IMR-90 (cell line): ENCODE measurements around the gene KRT7. TPM values are rescaled to one million over a fixed set of nuclear protein-coding genes. Genes with fewer than 3 reads are reported as not detected.

Source experiments
- ATAC-seq: fragments of 200-7000 bp; cut with Tn5 transposase; 2 replicates; pipeline ENCODE4 v1.9.1; 2020; ENCODE audit warnings: low read depth, mild to moderate bottlenecking, moderate library complexity
- BruUV-seq: library from RNA; stranded (reverse); fragments of 400-500 nt; replicated peaks from 2 replicates; lab custom pipeline; 2021; lab: Mats Ljungman, UMichigan
- CTCF ChIA-PET: fragments of 300-600 bp; formaldehyde crosslinking; extraction: SDS; loops from one replicate; lab custom pipeline; 2021; ENCODE audit warnings: antibody characterized with exemption; lab: Yijun Ruan, JAX
- POLR2A ChIA-PET: fragments of 300-600 bp; sonication (Branson Sonifier 250); formaldehyde crosslinking; loops from one replicate; lab custom pipeline; 2022; ENCODE audit warnings: antibody characterized with exemption; ENCODE audit not compliant: unreplicated experiment; lab: Charles Lee
- DNase-seq: peaks from one replicate; pipeline ENCODE4 v3.0.0; 2013
- H2AFZ ChIP-seq: replicated peaks from 2 replicates; pipeline ENCODE3; 2013; ENCODE audit warnings: low read length, mild to moderate bottlenecking; ENCODE audit not compliant: poor library complexity
- H2AK5ac ChIP-seq: 2 replicates; pipeline ENCODE4 v1.6.1; 2013; ENCODE audit warnings: low read depth, low read length, inconsistent platforms
- H2AK9ac ChIP-seq: replicated peaks from 2 replicates; pipeline ENCODE3; 2013; ENCODE audit warnings: mild to moderate bottlenecking, low read depth, low read length, moderate library complexity; ENCODE audit not compliant: poor library complexity
- H2BK120ac ChIP-seq: 2 replicates; pipeline ENCODE4 v1.6.1; 2013; ENCODE audit warnings: low read depth, low read length, inconsistent platforms
- H2BK15ac ChIP-seq: 3 replicates; pipeline ENCODE4 v1.6.1; 2013; ENCODE audit warnings: low read depth, low read length, inconsistent platforms
- H2BK20ac ChIP-seq: 2 replicates; pipeline ENCODE4 v1.6.1; 2013; ENCODE audit warnings: low read depth, mild to moderate bottlenecking, inconsistent platforms, low read length, moderate library complexity
- H2BK5ac ChIP-seq: 2 replicates; pipeline ENCODE4 v1.6.1; 2013; ENCODE audit warnings: mild to moderate bottlenecking, low read depth, low read length, inconsistent platforms; ENCODE audit not compliant: poor library complexity, severe bottlenecking
- H3K14ac ChIP-seq: replicated peaks from 2 replicates; pipeline ENCODE4 v1.6.1; 2013; ENCODE audit warnings: low read depth, low read length, inconsistent platforms
- H3K18ac ChIP-seq: 2 replicates; pipeline ENCODE4 v1.6.1; 2013; ENCODE audit warnings: low read depth, low read length, control low read depth
- H3K23ac ChIP-seq: 2 replicates; pipeline ENCODE4 v1.6.1; 2013; ENCODE audit warnings: low read depth, low read length, inconsistent platforms
- H3K27ac ChIP-seq: 2 replicates; pipeline ENCODE4 v1.5.1; 2013; ENCODE audit warnings: mild to moderate bottlenecking, control low read depth, low read length; ENCODE audit not compliant: insufficient read depth
- H3K27me3 ChIP-seq: 2 replicates; pipeline ENCODE4 v1.6.1; 2013; ENCODE audit warnings: low read length; ENCODE audit not compliant: control insufficient read depth, insufficient read depth
- H3K36me3 ChIP-seq: 2 replicates; pipeline ENCODE4 v1.6.1; 2013; ENCODE audit warnings: low read length, mixed read lengths; ENCODE audit not compliant: control insufficient read depth, insufficient read depth
- H3K4ac ChIP-seq: 2 replicates; pipeline ENCODE4 v1.6.1; 2013; ENCODE audit warnings: low read depth, low read length, inconsistent platforms
- H3K4me1 ChIP-seq: 2 replicates; pipeline ENCODE4 v1.6.1; 2013; ENCODE audit warnings: low read length, mixed read lengths; ENCODE audit not compliant: control insufficient read depth, insufficient read depth
- H3K4me2 ChIP-seq: 2 replicates; pipeline ENCODE4 v1.6.1; 2013; ENCODE audit warnings: low read depth, mild to moderate bottlenecking, control low read depth, low read length, moderate library complexity
- H3K4me3 ChIP-seq: 2 replicates; pipeline ENCODE4 v1.5.1; 2013; ENCODE audit warnings: low read depth, mild to moderate bottlenecking, control low read depth, low read length, moderate library complexity; ENCODE audit not compliant: insufficient read depth
- H3K56ac ChIP-seq: 2 replicates; pipeline ENCODE4 v1.6.1; 2013; ENCODE audit warnings: low read length, inconsistent platforms; ENCODE audit not compliant: insufficient read depth; ENCODE audit errors: extremely low read depth
- H3K79me1 ChIP-seq, 2 experiments: 2 replicates each; pipeline ENCODE4 v1.6.1; 2013; ENCODE audit warnings: low read length in 2 of 2, inconsistent platforms in 1 of 2, low read depth in 1 of 2
- H3K9ac ChIP-seq: 2 replicates; pipeline ENCODE4 v1.6.1; 2013; ENCODE audit warnings: low read depth, low read length, control low read depth
- H3K9me1 ChIP-seq: 2 replicates; pipeline ENCODE4 v1.6.1; 2013; ENCODE audit warnings: low read length, inconsistent platforms; ENCODE audit not compliant: insufficient read depth
- H3K9me3 ChIP-seq: 2 replicates; pipeline ENCODE4 v1.6.1; 2013; ENCODE audit warnings: low read length; ENCODE audit not compliant: control insufficient read depth, insufficient read depth
- H4K20me1 ChIP-seq: 2 replicates; pipeline ENCODE4 v1.6.1; 2013; ENCODE audit warnings: low read length, inconsistent platforms; ENCODE audit not compliant: insufficient read depth
- H4K5ac ChIP-seq: 2 replicates; pipeline ENCODE4 v1.6.1; 2013; ENCODE audit warnings: mild to moderate bottlenecking, low read depth, low read length, control low read depth
- H4K8ac ChIP-seq, 2 experiments: 2 replicates each; pipeline ENCODE4 v1.6.1; 2013; ENCODE audit warnings: low read depth in 2 of 2, low read length in 2 of 2, control low read depth in 1 of 2, inconsistent platforms in 1 of 2
- H4K91ac ChIP-seq: 2 replicates; pipeline ENCODE4 v1.6.1; 2013; ENCODE audit warnings: low read depth, low read length, inconsistent platforms; ENCODE audit not compliant: insufficient read depth
- BHLHE40 ChIP-seq: fragments of 150-350 bp; IDR thresholded peaks from 2 replicates; pipeline ENCODE4 v1.6.1; 2016; ENCODE audit warnings: mild to moderate bottlenecking, low read depth, low read length
- CEBPB ChIP-seq: IDR thresholded peaks from 2 replicates; pipeline ENCODE4 v1.6.1; 2012; ENCODE audit warnings: low read depth, low read length, improper control_type of control experiment
- CHD1 ChIP-seq: IDR thresholded peaks from 2 replicates; pipeline ENCODE4 v1.6.1; 2012; ENCODE audit warnings: low read depth, low read length, improper control_type of control experiment
- FOS ChIP-seq: fragments of 150-350 bp; IDR thresholded peaks from 2 replicates; pipeline ENCODE4 v1.6.1; 2016; ENCODE audit warnings: low read depth, low read length
- MAFK ChIP-seq: IDR thresholded peaks from 2 replicates; pipeline ENCODE4 v1.6.1; 2012; ENCODE audit warnings: low read depth, low read length, improper control_type of control experiment
- MAZ ChIP-seq: IDR thresholded peaks from 2 replicates; pipeline ENCODE4 v1.6.1; 2012; ENCODE audit warnings: low read depth, mild to moderate bottlenecking, low read length, improper control_type of control experiment, moderate library complexity, borderline replicate concordance
- MXI1 ChIP-seq: IDR thresholded peaks from 2 replicates; pipeline ENCODE4 v1.6.1; 2012; ENCODE audit warnings: low read depth, mild to moderate bottlenecking, low read length, moderate library complexity, borderline replicate concordance
- NFE2L2 ChIP-seq: fragments of 150-350 bp; IDR thresholded peaks from 2 replicates; pipeline ENCODE4 v1.6.1; 2016; ENCODE audit warnings: low read depth, mild to moderate bottlenecking, low read length
- RAD21 ChIP-seq: IDR thresholded peaks from 2 replicates; pipeline ENCODE4 v1.6.1; 2012; ENCODE audit warnings: low read length, improper control_type of control experiment
- RCOR1 ChIP-seq: IDR thresholded peaks from 2 replicates; pipeline ENCODE4 v1.6.1; 2012; ENCODE audit warnings: mild to moderate bottlenecking, low read length, improper control_type of control experiment; ENCODE audit not compliant: insufficient replicate concordance
- RFX5 ChIP-seq: IDR thresholded peaks from 2 replicates; pipeline ENCODE4 v1.8.0; 2012; ENCODE audit warnings: low read depth, mild to moderate bottlenecking, low read length, moderate library complexity
- SMC3 ChIP-seq: fragments of 150-350 bp; IDR thresholded peaks from 2 replicates; pipeline ENCODE4 v1.6.1; 2016; ENCODE audit warnings: low read depth, mild to moderate bottlenecking, antibody characterized with exemption, low read length, moderate library complexity
- WGBS, 2 experiments: methylation state at CpG; one replicate each; pipeline versions ENCODE4 v1.1.5 to v1.1.7; 2013; ENCODE audit warnings: missing lambda C conversion rate in 2 of 2; ENCODE audit not compliant: insufficient read length in 1 of 2; ENCODE audit errors: extremely low coverage in 2 of 2; 5-methylcytosine and 5-hydroxymethylcytosine counted together
- dilution Hi-C: fragments of 300-500 bp; cut with HindIII; formaldehyde crosslinking; loops from one replicate; pipeline ENCODE4 v1.14.3; 2018; ENCODE audit warnings: low sequenced_read_pairs; ENCODE audit not compliant: unreplicated experiment
- in situ Hi-C: fragments of 300-500 bp; cut with MboI; formaldehyde crosslinking; loops from 3 replicates; pipeline ENCODE4 v1.14.3; 2019; ENCODE audit warnings: low sequenced_read_pairs, inconsistent platforms, mixed read lengths
- intact Hi-C: fragments of 100-400 bp; cut with micrococcal nuclease; formaldehyde crosslinking; loops from 2 replicates; pipeline ENCODE4 v1.10.0; 2022
- polyA plus RNA-seq, 3 experiments: library from polyadenylated mRNA; depleted of rRNA; stranded (reverse); fragments of >200 nt; gene quantifications; 2 replicates each; pipeline ENCODE4 v1.2.3, GENCODE V29; 2012; ENCODE audit warnings: low replicate concordance in 1 of 3
- total RNA-seq: library from RNA; depleted of rRNA; stranded (reverse); fragments of >200 nt; gene quantifications from 2 replicates; pipeline ENCODE4 v1.2.3, GENCODE V29; 2012
- TF ChIP-seq, protein P1 (sequence below): fragments of 150-350 bp; IDR thresholded peaks from 2 replicates; pipeline ENCODE4 v1.6.1; 2017; ENCODE audit warnings: mild to moderate bottlenecking, antibody characterized with exemption, low read length, low read depth
- TF ChIP-seq, protein P2 (sequence below): fragments of 150-350 bp; IDR thresholded peaks from 2 replicates; pipeline ENCODE4 v1.6.1; 2016; ENCODE audit warnings: low read depth, mild to moderate bottlenecking, low read length, moderate library complexity, borderline replicate concordance

The KRT7 gene
- total and polyA plus RNA-seq, 2 of the 4 experiments (the other 2 are of a cell fraction): 0.54 to 1.7 TPM

DNA sequence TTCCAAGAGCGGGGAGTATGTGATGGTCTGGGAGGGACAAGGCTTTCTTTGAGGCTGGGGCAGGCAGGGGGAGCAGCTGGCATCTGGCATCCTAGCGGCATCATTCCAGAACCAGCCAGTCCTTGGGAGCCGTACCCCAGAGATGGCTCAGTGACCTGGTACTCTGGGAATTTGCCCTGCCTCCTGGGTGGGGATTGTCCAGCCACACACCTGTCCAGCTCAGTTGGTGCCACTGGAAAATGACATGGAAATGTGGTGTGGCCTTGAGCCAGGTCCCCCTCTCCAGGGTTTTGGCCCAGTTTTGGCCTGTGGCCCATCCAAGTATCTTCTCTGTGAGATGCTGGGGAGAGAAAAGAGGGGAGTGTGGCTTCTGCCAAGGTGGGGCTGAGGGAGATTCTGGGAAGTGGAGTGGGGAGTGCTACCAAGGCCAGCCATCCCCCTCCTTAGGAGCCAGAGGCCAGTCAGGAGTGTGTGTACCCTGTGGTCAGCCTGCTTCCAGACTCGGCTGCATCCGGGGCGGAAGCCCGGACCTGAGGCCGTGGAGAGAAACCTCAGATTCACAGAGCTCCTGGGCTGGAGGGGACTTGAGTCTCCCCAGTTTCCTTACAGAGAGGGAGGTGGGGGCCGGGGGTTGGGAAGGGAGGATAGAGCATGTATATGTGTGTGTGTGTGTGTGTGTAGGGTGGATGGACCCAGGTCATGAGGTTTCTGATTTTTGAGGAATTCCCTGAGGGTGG, 26.6 kb upstream of the KRT7 start:
- H3K79me1 ChIP-seq: peaks cover 0 to 4% of the 10 kb centered on the region in 2 experiments; a peak in 1 of 4 replicates
- ChIA-PET POLR2A (no interaction called here), CTCF (interaction anchor here (1.1 kb wide), 1 partner anchor 73 kb away, joined by 3 read pairs; no protein-coding TSS in a partner anchor)
- H2AFZ ChIP-seq: no peak overlapping the region
- 0 out of 2 replicates have a peak overlapping the region, but pooled peaks have one; percentile 34 for H3K14ac ChIP-seq
- WGBS, 2 experiments: 91% methylated on average over 6 of the region's 9 CpGs; no CpG with 5 or more reads in 1 of the 2 experiments
- peak overlapping the region; percentile 68 for H3K4ac ChIP-seq
- peak overlapping the region; percentile 76 for H2AK5ac ChIP-seq
- H2BK5ac ChIP-seq: no peak overlapping the region
- no peak overlapping the region for H3K4me2 ChIP-seq
- peak overlapping the region; percentile 2; the same call in 1 of the 3 replicates for H2BK15ac ChIP-seq
- dilution Hi-C loops: no loop called here
- H3K9ac ChIP-seq: no peak overlapping the region
- H3K27me3 ChIP-seq: no peaks in the 10 kb centered on the region
- intact Hi-C loops: no loop called here
- H3K23ac ChIP-seq: no peak overlapping the region
- DNase-seq: no peak
- H3K18ac ChIP-seq: no peak overlapping the region
- ATAC-seq: no peak
- H3K56ac ChIP-seq: no peak overlapping the region
- H3K4me1 ChIP-seq: peaks cover 35% of the 10 kb centered on the region
- H3K36me3 ChIP-seq: no peaks in the 10 kb centered on the region
- no peak overlapping the region for H3K27ac ChIP-seq
- no peaks in the 10 kb centered on the region for H3K9me3 ChIP-seq
- H2BK20ac ChIP-seq: peak overlapping the region; percentile 35
- no TSS peak for BruUV-seq
- no peak overlapping the region for H3K4me3 ChIP-seq
- no peak for TF ChIP-seq CHD1
- no peak for TF ChIP-seq RFX5
- TF ChIP-seq NFE2L2: no peak
- TF ChIP-seq RCOR1: no peak
- no peak for TF ChIP-seq FOS
- TF ChIP-seq MAZ: no peak
- TF ChIP-seq CEBPB: no peak
- no peak for TF ChIP-seq MAFK
- TF ChIP-seq, protein P1, sequence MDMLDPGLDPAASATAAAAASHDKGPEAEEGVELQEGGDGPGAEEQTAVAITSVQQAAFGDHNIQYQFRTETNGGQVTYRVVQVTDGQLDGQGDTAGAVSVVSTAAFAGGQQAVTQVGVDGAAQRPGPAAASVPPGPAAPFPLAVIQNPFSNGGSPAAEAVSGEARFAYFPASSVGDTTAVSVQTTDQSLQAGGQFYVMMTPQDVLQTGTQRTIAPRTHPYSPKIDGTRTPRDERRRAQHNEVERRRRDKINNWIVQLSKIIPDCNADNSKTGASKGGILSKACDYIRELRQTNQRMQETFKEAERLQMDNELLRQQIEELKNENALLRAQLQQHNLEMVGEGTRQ: no peak
- TF ChIP-seq, protein P2, sequence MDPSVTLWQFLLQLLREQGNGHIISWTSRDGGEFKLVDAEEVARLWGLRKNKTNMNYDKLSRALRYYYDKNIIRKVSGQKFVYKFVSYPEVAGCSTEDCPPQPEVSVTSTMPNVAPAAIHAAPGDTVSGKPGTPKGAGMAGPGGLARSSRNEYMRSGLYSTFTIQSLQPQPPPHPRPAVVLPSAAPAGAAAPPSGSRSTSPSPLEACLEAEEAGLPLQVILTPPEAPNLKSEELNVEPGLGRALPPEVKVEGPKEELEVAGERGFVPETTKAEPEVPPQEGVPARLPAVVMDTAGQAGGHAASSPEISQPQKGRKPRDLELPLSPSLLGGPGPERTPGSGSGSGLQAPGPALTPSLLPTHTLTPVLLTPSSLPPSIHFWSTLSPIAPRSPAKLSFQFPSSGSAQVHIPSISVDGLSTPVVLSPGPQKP: no peak
- TF ChIP-seq SMC3: no peak
- TF ChIP-seq RAD21: no peak
- no peak for TF ChIP-seq MXI1
- TF ChIP-seq BHLHE40: no peak
- H4K8ac ChIP-seq: no peak overlapping the region
- in situ Hi-C loops: loop anchor here (5.0 kb wide), 1 partner anchor 39 kb away; no protein-coding TSS in a partner anchor
- H3K9me1 ChIP-seq: peaks cover 25% of the 10 kb centered on the region
- H4K20me1 ChIP-seq: no peaks in the 10 kb centered on the region
- H2AK9ac ChIP-seq: no peak overlapping the region
- H2BK120ac ChIP-seq: peak overlapping the region; percentile 65
- H4K5ac ChIP-seq: no peak overlapping the region
- peak overlapping the region; percentile 37 for H4K91ac ChIP-seq
